H1 (cell line): Measurements from ENCODE around the gene SIRT7. TPM values are rescaled to one million over a fixed set of nuclear protein-coding genes. Genes with fewer than 3 reads are reported as not detected.
A peak's percentile ranks its signal among the peaks of the same experiment; 100 is the strongest.

ENCODE experiments used
- CTCF ChIA-PET: fragments of 300-600 bp; sonication (Branson Sonifier 250); formaldehyde crosslinking; loops from one replicate; lab custom pipeline; 2021; ENCODE audit not compliant: partially characterized antibody; lab: Charles Lee
- POLR2A ChIA-PET: fragments of 300-600 bp; sonication (Branson Sonifier 250); formaldehyde crosslinking; loops from one replicate; lab custom pipeline; 2021; ENCODE audit warnings: inconsistent platforms; ENCODE audit not compliant: partially characterized antibody; lab: Charles Lee
- DNase-seq, 2 experiments: peaks; one replicate each; pipeline versions ENCODE4 v3.0.0 to v3.0.0-alpha.2; 2010 to 2022; ENCODE audit warnings: low spot score in 2 of 2, low read depth in 1 of 2, mixed read lengths in 1 of 2
- FAIRE-seq: peaks from 2 replicates; lab custom pipeline; 2011; peaks lifted over from hg19 to GRCh38; lab: Jason Lieb, UNC
- H2AFZ ChIP-seq: 2 replicates; pipeline ENCODE4 v1.8.1; 2012; ENCODE audit warnings: low read length, inconsistent platforms
- H2AK5ac ChIP-seq: 2 replicates; pipeline ENCODE4 v1.6.1; 2013; ENCODE audit warnings: low read depth, low read length
- H2BK120ac ChIP-seq: replicated peaks from 2 replicates; pipeline ENCODE3; 2013; ENCODE audit warnings: low read depth, low read length, inconsistent platforms
- H2BK12ac ChIP-seq: 2 replicates; pipeline ENCODE4 v1.6.1; 2013; ENCODE audit warnings: low read depth, low read length
- H2BK15ac ChIP-seq: 2 replicates; pipeline ENCODE4 v1.6.1; 2013; ENCODE audit warnings: low read length
- H2BK20ac ChIP-seq: 2 replicates; pipeline ENCODE4 v1.6.1; 2013; ENCODE audit warnings: low read length
- H2BK5ac ChIP-seq: 2 replicates; pipeline ENCODE4 v1.6.1; 2013; ENCODE audit warnings: low read depth, low read length
- H3K14ac ChIP-seq: 2 replicates; pipeline ENCODE4 v1.6.1; 2013; ENCODE audit warnings: inconsistent platforms; ENCODE audit not compliant: insufficient read length
- H3K18ac ChIP-seq: 2 replicates; pipeline ENCODE4 v1.6.1; 2013; ENCODE audit warnings: low read length; ENCODE audit errors: extremely low read depth
- H3K23ac ChIP-seq: 2 replicates; pipeline ENCODE4 v1.6.1; 2013; ENCODE audit warnings: inconsistent platforms; ENCODE audit not compliant: insufficient read length
- H3K23me2 ChIP-seq: 2 replicates; pipeline ENCODE4 v1.6.1; 2013; ENCODE audit warnings: low read depth, low read length
- H3K27ac ChIP-seq: 2 replicates; pipeline ENCODE4 v1.6.1; 2011; ENCODE audit warnings: low read depth, low read length, inconsistent platforms
- H3K27me3 ChIP-seq, 4 experiments: replicated peaks in 1 of 4; 1 replicate in 1 of 4; 2 replicates in 3 of 4; pipeline versions ENCODE4 v1.6.1 to v1.8.1; 2011 to 2013; ENCODE audit warnings: low read length in 3 of 4, mild to moderate bottlenecking in 3 of 4, inconsistent platforms in 2 of 4, mixed read lengths in 2 of 4, moderate library complexity in 1 of 4; ENCODE audit not compliant: control insufficient read depth in 3 of 4, insufficient read depth in 3 of 4; ENCODE audit errors: extremely low read depth in 1 of 4
- H3K36me3 ChIP-seq, 4 experiments: 2 replicates each; pipeline versions ENCODE4 v1.6.1 to v1.8.1; 2011 to 2013; ENCODE audit warnings: mild to moderate bottlenecking in 4 of 4, low read length in 3 of 4, moderate library complexity in 2 of 4, control low read depth in 1 of 4, inconsistent platforms in 1 of 4; ENCODE audit not compliant: insufficient read depth in 4 of 4, control insufficient read depth in 2 of 4
- H3K4ac ChIP-seq: replicated peaks from 2 replicates; pipeline ENCODE3; 2013; ENCODE audit warnings: low read length, low read depth, mixed read lengths, inconsistent platforms; ENCODE audit not compliant: insufficient read length
- H3K4me1 ChIP-seq, 4 experiments: replicated peaks in 1 of 4; 1 replicate in 1 of 4; 2 replicates in 3 of 4; pipeline versions ENCODE4 v1.6.1 to v1.8.1; 2011 to 2013; ENCODE audit warnings: low read length in 3 of 4, inconsistent platforms in 2 of 4, mixed read lengths in 1 of 4; ENCODE audit not compliant: insufficient read depth in 4 of 4, control insufficient read depth in 3 of 4
- H3K4me2 ChIP-seq, 2 experiments: 2 replicates each; pipeline versions ENCODE4 v1.6.1 to v1.8.1; 2011 to 2013; ENCODE audit warnings: low read depth in 2 of 2, low read length in 2 of 2, control low read depth in 1 of 2, inconsistent platforms in 1 of 2, mild to moderate bottlenecking in 1 of 2; ENCODE audit not compliant: insufficient read depth in 1 of 2
- H3K4me3 ChIP-seq, 4 experiments: fragments of 200-600, 300-600 bp in 1 of 4; sonication (generic), shearing (Covaris generic), sonication (Bioruptor Twin) in 1 of 4; 2 replicates each; pipeline versions ENCODE4 v1.5.1 to v1.8.1; 2011 to 2016; ENCODE audit warnings: low read length in 4 of 4, low read depth in 3 of 4, control low read depth in 2 of 4, inconsistent platforms in 2 of 4, mild to moderate bottlenecking in 2 of 4, mixed read lengths in 1 of 4, moderate library complexity in 1 of 4; ENCODE audit not compliant: insufficient read depth in 2 of 4; ENCODE audit errors: extremely low read depth in 1 of 4
- H3K56ac ChIP-seq: replicated peaks from 2 replicates; pipeline ENCODE3; 2013; ENCODE audit warnings: low read depth, mild to moderate bottlenecking, mixed read lengths, low read length, inconsistent platforms; ENCODE audit not compliant: insufficient read length
- H3K79me1 ChIP-seq: 2 replicates; pipeline ENCODE4 v1.6.1; 2013; ENCODE audit warnings: low read depth, low read length, control low read depth
- H3K79me2 ChIP-seq, 2 experiments: 2 replicates each; pipeline versions ENCODE4 v1.6.1 to v1.8.1; 2012 to 2013; ENCODE audit warnings: low read length in 2 of 2, mild to moderate bottlenecking in 2 of 2, inconsistent platforms in 1 of 2; ENCODE audit not compliant: insufficient read depth in 2 of 2, control insufficient read depth in 1 of 2
- H3K9ac ChIP-seq, 4 experiments: replicated peaks in 1 of 4; 1 replicate in 1 of 4; 2 replicates in 3 of 4; pipeline versions ENCODE4 v1.6.1 to v1.8.1; 2011 to 2013; ENCODE audit warnings: low read depth in 3 of 4, low read length in 3 of 4, control low read depth in 2 of 4, mild to moderate bottlenecking in 2 of 4, moderate library complexity in 2 of 4, inconsistent platforms in 1 of 4; ENCODE audit errors: extremely low read depth in 1 of 4
- H3K9me3 ChIP-seq, 2 experiments: 2 replicates each; pipeline versions ENCODE4 v1.6.1 to v1.8.1; 2012 to 2013; ENCODE audit warnings: mild to moderate bottlenecking in 2 of 2, moderate library complexity in 2 of 2, control low read depth in 1 of 2, inconsistent platforms in 1 of 2, low read depth in 1 of 2, low read length in 1 of 2, mixed read lengths in 1 of 2; ENCODE audit not compliant: insufficient read depth in 2 of 2
- H4K20me1 ChIP-seq, 2 experiments: replicated peaks in 1 of 2; 2 replicates each; pipeline versions ENCODE3 to v1.8.1; 2011 to 2013; ENCODE audit warnings: inconsistent platforms in 2 of 2, low read length in 2 of 2, mild to moderate bottlenecking in 1 of 2; ENCODE audit not compliant: insufficient read depth in 2 of 2, control insufficient read depth in 1 of 2
- H4K5ac ChIP-seq: 2 replicates; pipeline ENCODE4 v1.6.1; 2013; ENCODE audit warnings: low read length, low read depth, mixed read lengths, inconsistent platforms; ENCODE audit not compliant: insufficient read length
- H4K8ac ChIP-seq: 2 replicates; pipeline ENCODE4 v1.8.0; 2013; ENCODE audit warnings: mild to moderate bottlenecking, moderate library complexity, low read length, inconsistent platforms; ENCODE audit not compliant: insufficient read depth; ENCODE audit errors: extremely low read depth
- H4K91ac ChIP-seq: replicated peaks from 2 replicates; pipeline ENCODE3; 2013; ENCODE audit warnings: low read length, mixed read lengths, inconsistent platforms; ENCODE audit not compliant: insufficient read length
- POLR2A ChIP-seq, 2 experiments: IDR thresholded peaks; 1 replicate in 1 of 2; 2 replicates in 1 of 2; pipeline ENCODE4 v1.6.1; 2011; ENCODE audit warnings: low read depth in 2 of 2, low read length in 2 of 2, mild to moderate bottlenecking in 2 of 2; ENCODE audit errors: control extremely low read depth in 1 of 2
- POLR2AphosphoS5 ChIP-seq: IDR thresholded peaks from 2 replicates; pipeline ENCODE4 v1.6.1; 2011; ENCODE audit warnings: low read depth, low read length
- WGBS, 2 experiments: shearing (Covaris generic) in 1 of 2; methylation state at CpG; one replicate each; pipeline versions ENCODE4 v1.1.6 to v1.1.7; 2013 to 2015; ENCODE audit warnings: low lambda C conversion rate in 2 of 2, mixed read lengths in 2 of 2, inconsistent platforms in 1 of 2, low coverage in 1 of 2, missing lambda C conversion rate in 1 of 2; ENCODE audit not compliant: insufficient replicate concordance in 2 of 2, insufficient coverage in 1 of 2, insufficient read length in 1 of 2; ENCODE audit errors: extremely low coverage in 1 of 2, missing lambda C conversion rate in 1 of 2; 5-methylcytosine and 5-hydroxymethylcytosine counted together
- polyA plus RNA-seq, 7 experiments: library from polyadenylated mRNA; depleted of rRNA in 3 of 7; stranded (reverse) in 5 of 7; unstranded in 2 of 7; fragments of >200 nt in 5 of 7; fragments of 200-250 nt in 2 of 7; gene quantifications; 1 replicate in 5 of 7; 2 replicates in 1 of 7; 4 replicates in 1 of 7; pipeline versions ENCODE4 v1.2.1 to v1.2.3, GENCODE V29; 2011 to 2013; ENCODE audit warnings: missing spikeins in 2 of 7, mixed read lengths in 2 of 7
- total RNA-seq: library from RNA; stranded (reverse); fragmentation: NEBNext Ultra II Directional; extraction: Animal tissue kit (Norgen Biotek cat#: 25700); gene quantifications from 2 replicates; pipeline ENCODE4 v1.2.1, GENCODE V29; 2021
- TF ChIP-seq, protein P1 (sequence below): IDR thresholded peaks from 2 replicates; pipeline ENCODE4 v1.6.1; 2012; ENCODE audit warnings: low read length, inconsistent platforms

The SIRT7 gene
- total and polyA plus RNA-seq, 2 of the 8 experiments (the other 6 are each of a cell fraction or from before 2014, with no cell fraction given): 5.8 to 16.6 TPM

- no peak overlapping the region for H3K23ac ChIP-seq
- no peak overlapping the region for H3K4me3 ChIP-seq
- no peak overlapping the region for H3K18ac ChIP-seq
- H3K4me2 ChIP-seq: no peak overlapping the region
- no peak overlapping the region for H2BK12ac ChIP-seq
- no peak overlapping the region for H3K4ac ChIP-seq
- ChIA-PET POLR2A (interaction anchor here (0.9 to 14.6 kb wide), 13 partner anchors 8 to 126 kb away, joined by 3 to 150 read pairs (median 5); partner anchors contain the start of genes MAFG, NOTUM, PCYT2 and RAC3), CTCF (interaction anchor here (1.1 to 1.4 kb wide), 5 partner anchors 21 to 369 kb away, joined by 3 read pairs; no protein-coding TSS in a partner anchor)
- H2BK120ac ChIP-seq: no peak overlapping the region
- no peaks in the 10 kb centered on the region for H3K79me1 ChIP-seq
- H2BK20ac ChIP-seq: no peak overlapping the region
- peaks cover 0 to 12% (median 11%) of the 10 kb centered on the region in 4 experiments; a peak in 4 of 7 replicates for H3K27me3 ChIP-seq
- no peak overlapping the region for H2BK15ac ChIP-seq
- no peak overlapping the region for H3K14ac ChIP-seq
- H2BK5ac ChIP-seq: no peak overlapping the region
- TF ChIP-seq, protein P1, sequence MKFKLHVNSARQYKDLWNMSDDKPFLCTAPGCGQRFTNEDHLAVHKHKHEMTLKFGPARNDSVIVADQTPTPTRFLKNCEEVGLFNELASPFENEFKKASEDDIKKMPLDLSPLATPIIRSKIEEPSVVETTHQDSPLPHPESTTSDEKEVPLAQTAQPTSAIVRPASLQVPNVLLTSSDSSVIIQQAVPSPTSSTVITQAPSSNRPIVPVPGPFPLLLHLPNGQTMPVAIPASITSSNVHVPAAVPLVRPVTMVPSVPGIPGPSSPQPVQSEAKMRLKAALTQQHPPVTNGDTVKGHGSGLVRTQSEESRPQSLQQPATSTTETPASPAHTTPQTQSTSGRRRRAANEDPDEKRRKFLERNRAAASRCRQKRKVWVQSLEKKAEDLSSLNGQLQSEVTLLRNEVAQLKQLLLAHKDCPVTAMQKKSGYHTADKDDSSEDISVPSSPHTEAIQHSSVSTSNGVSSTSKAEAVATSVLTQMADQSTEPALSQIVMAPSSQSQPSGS: no peak
- TF ChIP-seq POLR2AphosphoS5 (0 out of 2 replicates have a peak, but pooled peaks have one; percentile 41), POLR2A (IDR thresholded peaks at IDR 0.05; ENCODE audit: control extremely low read depth in 1 of 2, low read depth in 2 of 2, low read length in 2 of 2) (peak in 1 of 2 experiments; percentile 25; a peak in 1 of 3 replicates)
- no peak for DNase-seq
- H3K23me2 ChIP-seq: peaks cover 5% of the 10 kb centered on the region; the same call in 1 of the 2 replicates
- peaks cover 0 to 13% (median 5%) of the 10 kb centered on the region in 4 experiments; a peak in 5 of 7 replicates for H3K4me1 ChIP-seq
- 92% methylated on average over 14 of the region's 14 CpGs; no CpG with 5 or more reads in 1 of the 2 experiments for WGBS, 2 experiments
- no peaks in the 10 kb centered on the region for H3K9me3 ChIP-seq
- H2AFZ ChIP-seq: no peak overlapping the region
- no peaks in the 10 kb centered on the region; a peak in 1 of 4 replicates for H3K79me2 ChIP-seq
- FAIRE-seq: no peak
- no peak overlapping the region for H3K27ac ChIP-seq
- H3K56ac ChIP-seq: no peak overlapping the region
- H4K20me1 ChIP-seq: peaks cover 7 to 23% of the 10 kb centered on the region in 2 experiments
- H3K36me3 ChIP-seq: peaks cover 0 to 25% (median 10%) of the 10 kb centered on the region in 4 experiments; a peak in 5 of 8 replicates
- no peak overlapping the region for H2AK5ac ChIP-seq
- no peak overlapping the region for H3K9ac ChIP-seq
- H4K8ac ChIP-seq: no peak overlapping the region
- H4K91ac ChIP-seq: no peak overlapping the region
- H4K5ac ChIP-seq: no peak overlapping the region
Observed at GRCh38 chr17:81933178-81933699, 15.3 kb upstream of the SIRT7 start.
